ENCODE data around the gene PRKCE. TPM values are rescaled to one million over a fixed set of nuclear protein-coding genes. Genes with fewer than 3 reads are reported as not detected.

The PRKCE gene
- total and polyA plus RNA-seq, 2 donors (not counting 1 experiment from before 2014, with no cell fraction given) = 23.6 to 271 TPM

- Mint-ChIP-seq H3K4me1 (no peaks in the 10 kb centered on the region), H3K27me3 (no peaks in the 10 kb centered on the region), H3K4me3 (no peak overlapping the region), H3K27ac (no peak overlapping the region), H3K9me3 (ENCODE audit: insufficient read depth) (no peaks in the 10 kb centered on the region)
- Histone ChIP-seq H3K4me3 (ENCODE audit: control extremely low read depth in 1 of 5, extremely low read depth in 1 of 5, insufficient read depth in 1 of 5, low read depth in 2 of 5, low read length in 4 of 5) (no peak overlapping the region), H3K79me2 (ENCODE audit: control insufficient read depth, insufficient read depth, low read length) (no peaks in the 10 kb centered on the region), H3K9ac (ENCODE audit: low read length) (no peak overlapping the region), H3K4me2 (replicated peaks; ENCODE audit: low read depth, low read length, poor library complexity, severe bottlenecking) (no peak overlapping the region), H4K20me1 (ENCODE audit: control insufficient read depth, insufficient read depth, low read length, poor library complexity, severe bottlenecking) (no peaks in the 10 kb centered on the region), H2AFZ (ENCODE audit: insufficient read depth, low read depth, low read length, poor library complexity, severe bottlenecking) (no peak overlapping the region), H3K27ac (ENCODE audit: low read length in 2 of 2) (no peak overlapping the region), H3K36me3 (replicated peaks in 1 of 2; ENCODE audit: control extremely low read depth in 1 of 2, control insufficient read depth in 1 of 2, extremely low read depth in 1 of 2, insufficient read depth in 2 of 2, low read length in 1 of 2) (peaks cover 0 to 11% of the 10 kb centered on the region in 2 experiments), H3K4me1 (ENCODE audit: control insufficient read depth in 2 of 2, insufficient read depth in 2 of 2, low read length in 2 of 2) (no peaks in the 10 kb centered on the region), H3K27me3 (replicated peaks in 1 of 4; ENCODE audit: control extremely low read depth in 1 of 4, control insufficient read depth in 3 of 4, insufficient read depth in 4 of 4, low read length in 3 of 4) (no peaks in the 10 kb centered on the region), H3K9me3 (ENCODE audit: control extremely low read depth in 1 of 3, control insufficient read depth in 2 of 3, insufficient read depth in 1 of 3, low read length in 2 of 3) (no peaks in the 10 kb centered on the region)
- CTCF ChIA-PET = no interaction called here
- TF ChIP-seq EZH2 (IDR thresholded peaks at IDR 0.05; ENCODE audit: borderline replicate concordance, insufficient read depth, low read depth, low read length, poor library complexity, severe bottlenecking) (no peak), CTCF (IDR thresholded peaks at IDR 0.05) (no peak)
- WGBS (ENCODE audit: insufficient coverage) = 100% methylated on average over 1 of the region's 2 CpGs
- no peak for ATAC-seq (ENCODE audit: low read depth)
- POLR2A ChIA-PET = no interaction called here
- intact Hi-C loops (cut with micrococcal nuclease) = no loop called here
- no peak for DNase-seq
Observed at GRCh38 chr2:46136953-46137352, 485.5 kb downstream of the PRKCE start.

DNA sequence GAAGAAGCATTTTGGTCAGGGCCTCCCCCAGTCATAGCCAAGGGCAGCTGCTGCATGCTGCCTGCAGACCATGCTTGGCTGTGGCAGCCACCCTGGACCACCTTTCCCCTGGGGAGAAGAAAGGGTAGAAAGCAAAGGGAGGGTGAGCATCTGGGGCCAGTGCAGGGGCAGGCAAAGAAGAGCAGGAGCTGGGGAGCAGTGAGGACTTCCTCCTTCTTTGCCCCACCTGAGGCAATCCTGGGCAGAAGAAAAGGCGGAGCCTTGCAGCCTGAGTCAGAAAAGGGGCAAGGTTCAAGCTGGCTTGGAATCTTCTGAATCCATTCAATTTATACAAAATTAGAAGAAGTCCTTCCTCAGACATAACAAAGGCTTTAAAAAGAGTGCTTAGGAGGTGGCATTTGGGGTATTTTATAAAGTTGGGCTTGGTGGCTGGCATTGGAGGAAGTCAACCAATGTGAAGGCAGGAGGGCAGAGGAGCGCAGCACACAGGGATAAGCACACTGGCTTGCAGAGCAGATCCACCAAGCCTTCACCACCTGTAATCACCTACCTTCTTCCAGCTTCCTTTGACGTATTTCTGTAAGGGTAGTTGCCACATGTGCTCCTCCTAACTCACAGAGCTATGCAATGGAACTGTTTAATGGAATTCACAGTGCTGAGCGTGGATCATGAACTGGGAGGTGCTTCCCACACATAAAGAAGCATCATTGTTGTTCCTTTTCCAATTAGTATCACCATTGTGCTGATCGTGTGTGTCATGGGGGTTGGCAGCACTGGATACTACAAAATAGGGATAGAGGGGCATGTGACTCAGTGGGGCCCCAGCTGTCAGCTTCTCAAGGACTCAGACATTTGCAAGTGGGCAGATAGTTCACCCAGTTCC lies 491.3 kb downstream of the PRKCE start:
- H3K27me3 ChIP-seq (replicated peaks in 1 of 4; ENCODE audit: control extremely low read depth in 1 of 4, control insufficient read depth in 3 of 4, insufficient read depth in 4 of 4, low read length in 3 of 4) = no peaks in the 10 kb centered on the region
- no peak overlapping the region for H3K9ac ChIP-seq (ENCODE audit: low read length)
- Mint-ChIP-seq H3K9me3 (ENCODE audit: insufficient read depth) (no peaks in the 10 kb centered on the region), H3K4me1 (no peaks in the 10 kb centered on the region), H3K27me3 (no peaks in the 10 kb centered on the region), H3K4me3 (no peak overlapping the region), H3K27ac (no peak overlapping the region)
- no peak for TF ChIP-seq CTCF (IDR thresholded peaks at IDR 0.05)
- no peak for TF ChIP-seq EZH2 (IDR thresholded peaks at IDR 0.05; ENCODE audit: borderline replicate concordance, insufficient read depth, low read depth, low read length, poor library complexity, severe bottlenecking)
- ChIA-PET POLR2A (no interaction called here), CTCF (no interaction called here)
- no peak overlapping the region for H3K4me2 ChIP-seq (replicated peaks; ENCODE audit: low read depth, low read length, poor library complexity, severe bottlenecking)
- H3K9me3 ChIP-seq (ENCODE audit: control extremely low read depth in 1 of 3, control insufficient read depth in 2 of 3, insufficient read depth in 1 of 3, low read length in 2 of 3) = no peaks in the 10 kb centered on the region
- H3K4me3 ChIP-seq (ENCODE audit: control extremely low read depth in 1 of 5, extremely low read depth in 1 of 5, insufficient read depth in 1 of 5, low read depth in 2 of 5, low read length in 4 of 5) = no peak overlapping the region
- H3K36me3 ChIP-seq (replicated peaks in 1 of 2; ENCODE audit: control extremely low read depth in 1 of 2, control insufficient read depth in 1 of 2, extremely low read depth in 1 of 2, insufficient read depth in 2 of 2, low read length in 1 of 2) = peaks cover 3 to 37% of the 10 kb centered on the region in 2 experiments
- DNase-seq = no peak
- no peaks in the 10 kb centered on the region for H3K79me2 ChIP-seq (ENCODE audit: control insufficient read depth, insufficient read depth, low read length)
- intact Hi-C loops (cut with micrococcal nuclease) = no loop called here
- no peaks in the 10 kb centered on the region for H4K20me1 ChIP-seq (ENCODE audit: control insufficient read depth, insufficient read depth, low read length, poor library complexity, severe bottlenecking)
- H2AFZ ChIP-seq (ENCODE audit: insufficient read depth, low read depth, low read length, poor library complexity, severe bottlenecking) = no peak overlapping the region
- H3K4me1 ChIP-seq (ENCODE audit: control insufficient read depth in 2 of 2, insufficient read depth in 2 of 2, low read length in 2 of 2) = no peaks in the 10 kb centered on the region
- WGBS (ENCODE audit: insufficient coverage) = 100% methylated on average over 1 of the region's 5 CpGs
- no peak overlapping the region for H3K27ac ChIP-seq (ENCODE audit: low read length in 2 of 2)
- no peak for ATAC-seq (ENCODE audit: low read depth)
